ENCODE results near the gene TRIM2. TPM values are rescaled to one million over a fixed set of nuclear protein-coding genes. Genes with fewer than 3 reads are reported as not detected.

Gene TRIM2
- total RNA-seq, 1 donor from 2014 or later, result 9.9 TPM

DNA sequence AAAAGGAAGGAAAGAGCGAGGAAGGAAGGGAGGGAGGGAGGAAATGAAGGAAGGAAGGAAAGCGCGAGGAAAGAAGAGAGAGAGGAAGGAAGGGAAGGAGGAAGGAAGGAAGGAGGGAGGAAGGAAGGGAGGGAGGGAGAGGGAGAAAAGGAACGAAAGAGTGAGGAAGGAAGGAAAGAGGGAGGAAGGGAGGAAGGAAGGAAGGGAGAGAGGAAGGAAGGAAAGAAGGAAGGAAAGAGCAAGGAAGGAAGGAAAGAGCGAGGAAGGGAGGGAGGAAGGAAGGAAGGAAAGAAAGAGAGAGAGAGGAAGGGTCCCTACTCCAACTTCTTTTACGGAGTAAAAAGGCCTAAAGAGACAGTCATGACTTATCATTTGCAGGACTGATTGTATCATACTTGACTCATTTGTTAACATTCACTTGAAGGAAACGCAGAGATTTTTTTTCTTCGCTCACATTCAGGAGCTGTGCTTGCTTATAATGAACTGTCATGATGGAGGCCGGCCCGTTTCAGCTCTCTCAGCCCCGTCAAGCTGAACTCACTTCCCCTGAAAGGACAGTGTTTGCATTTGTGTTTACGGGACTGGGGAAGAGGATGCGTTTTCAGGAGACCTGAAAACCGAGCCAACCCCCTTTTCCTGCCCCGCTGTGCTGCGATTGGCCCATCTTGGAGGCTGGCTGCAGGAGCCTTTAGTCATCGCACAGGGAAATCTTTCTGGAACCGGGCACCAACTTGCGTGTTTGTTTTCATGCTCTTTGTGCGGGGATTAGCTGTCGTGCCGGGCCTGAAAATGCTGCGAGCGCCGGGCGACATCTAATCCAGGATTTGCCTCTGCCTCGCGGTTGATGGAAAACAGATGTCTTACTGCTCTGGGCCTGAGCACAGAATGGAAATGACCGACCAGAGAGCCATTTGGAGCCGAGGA lies 17.8 kb downstream of the TRIM2 start:
- DNase-seq (ENCODE audit: extremely low read depth, low read depth, low spot score), result no peak

DNA sequence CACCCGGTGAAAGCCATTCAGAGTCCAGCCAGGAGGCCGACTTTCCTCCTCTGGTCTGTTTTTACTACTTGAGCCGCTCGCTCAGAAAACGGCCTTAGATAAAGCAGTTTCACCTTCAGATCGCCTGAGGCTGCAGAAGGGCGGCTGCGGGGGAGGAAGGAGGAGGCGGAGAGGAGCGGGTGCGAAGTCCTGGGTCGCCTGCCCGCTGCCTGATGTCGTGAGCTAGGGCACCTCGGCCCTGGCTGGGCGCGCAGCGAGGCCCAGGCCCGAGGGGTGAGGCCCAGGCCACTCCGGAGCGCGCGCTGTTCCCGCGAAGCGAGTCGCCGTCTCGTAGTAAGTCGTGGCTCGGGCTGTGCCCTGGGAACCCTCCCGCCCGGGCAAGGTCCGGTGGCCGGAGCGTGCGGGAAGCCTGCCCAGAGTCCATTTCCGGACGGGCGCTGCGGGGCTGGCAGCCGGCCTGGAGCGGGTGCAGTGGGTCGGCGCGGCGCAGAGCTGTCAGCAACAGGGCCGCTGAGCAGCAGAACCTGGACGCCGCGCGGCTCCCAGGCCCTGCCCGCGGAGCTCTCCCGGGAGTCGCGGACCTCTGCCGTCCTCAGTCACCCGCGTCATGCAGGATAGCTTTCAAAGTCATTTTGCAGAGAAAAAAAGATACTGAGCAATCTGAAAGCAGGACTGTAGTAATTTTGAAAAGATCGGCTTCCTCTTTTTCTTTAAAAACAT lies 18.6 kb downstream of the TRIM2 start:
- DNase-seq (ENCODE audit: extremely low read depth, low read depth, low spot score), result no peak

DNA sequence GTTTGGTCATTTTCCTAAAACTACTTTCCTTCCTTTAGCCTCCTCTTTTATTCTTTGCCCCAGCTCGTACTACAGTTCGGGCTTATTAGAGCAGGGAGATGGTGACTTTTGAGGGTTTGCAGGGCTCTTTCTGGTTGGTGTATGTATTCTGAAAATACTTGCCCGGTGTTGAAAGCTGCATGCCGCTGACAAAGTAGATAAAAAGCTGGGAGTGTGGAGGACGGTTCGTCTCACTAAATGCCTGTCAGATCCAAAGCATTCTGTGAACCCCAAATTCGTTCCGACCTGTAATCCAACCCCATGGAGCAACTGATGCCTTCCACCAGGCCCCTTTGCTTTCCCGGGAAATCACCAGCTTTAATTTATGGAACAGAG lies 19.2 kb downstream of the TRIM2 start:
- DNase-seq (ENCODE audit: extremely low read depth, low read depth, low spot score), result no peak

DNA sequence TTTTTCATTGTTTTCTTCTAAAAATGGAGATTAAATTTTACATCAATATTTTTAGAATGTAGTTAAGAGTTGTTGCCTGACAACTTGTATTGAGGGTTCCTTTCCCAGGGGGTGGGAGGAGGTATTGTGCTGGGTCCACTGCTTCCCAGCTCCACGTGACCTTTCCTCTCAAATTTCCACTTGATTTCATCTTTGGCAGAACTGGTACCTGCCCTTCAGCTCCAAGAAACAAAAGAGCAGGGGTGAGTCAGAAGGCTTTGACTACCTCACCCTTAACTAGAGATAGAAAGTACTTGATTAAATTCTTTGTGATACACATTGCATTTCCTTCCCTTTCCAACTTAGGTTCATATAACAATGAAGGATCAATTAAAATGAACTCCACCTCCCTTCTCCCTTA lies 19.7 kb downstream of the TRIM2 start:
- DNase-seq (ENCODE audit: extremely low read depth, low read depth, low spot score), result no peak

DNA sequence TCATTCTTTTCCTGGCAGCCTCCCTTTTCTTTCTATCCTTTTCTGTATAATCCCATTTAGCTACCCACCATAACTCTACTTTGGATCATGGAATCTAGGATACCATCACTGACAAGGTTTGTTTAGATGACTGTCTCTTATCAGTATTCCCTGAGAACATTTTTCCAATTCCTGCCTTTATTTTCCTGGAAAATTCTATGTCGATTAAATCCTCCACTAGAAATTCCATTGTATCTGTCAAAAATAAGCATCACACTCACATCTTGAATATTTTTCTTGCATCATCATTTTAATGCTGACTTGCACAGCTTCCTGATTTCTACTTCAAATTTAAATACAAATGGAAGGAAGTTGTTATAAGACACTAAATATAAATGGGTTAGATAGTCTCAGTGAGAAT lies 20.2 kb downstream of the TRIM2 start:
- no peak for DNase-seq (ENCODE audit: extremely low read depth, low read depth, low spot score)

DNA sequence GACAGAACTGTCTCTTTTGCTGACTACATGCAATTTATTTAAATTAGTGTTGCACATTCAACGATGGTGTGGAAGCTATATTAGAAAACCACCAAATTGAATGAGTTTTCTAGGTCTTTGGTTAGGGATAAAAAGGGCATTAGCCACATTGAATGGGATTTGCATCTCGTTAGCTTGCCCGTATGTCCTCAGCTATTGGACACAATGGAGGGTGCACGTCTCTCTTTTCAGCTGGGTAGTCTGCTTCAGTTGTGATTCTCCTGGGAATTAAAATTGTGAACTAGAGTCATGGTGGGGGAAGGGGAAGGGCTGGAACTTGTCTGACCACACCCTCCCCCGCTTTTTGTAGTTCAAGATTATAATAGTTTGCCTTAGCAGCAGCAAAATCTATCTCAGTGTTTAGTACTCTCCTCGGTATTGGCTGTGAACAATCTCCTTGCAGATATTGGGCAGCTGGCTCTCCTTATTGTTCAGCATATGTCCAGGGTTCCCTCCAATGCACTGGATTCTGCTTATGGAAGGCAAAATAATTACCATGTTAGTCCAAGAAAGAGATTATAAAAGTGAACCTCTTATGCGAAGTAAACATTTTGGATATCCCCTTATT lies 23.3 kb downstream of the TRIM2 start:
- DNase-seq (ENCODE audit: extremely low read depth, low read depth, low spot score), result no peak

DNA sequence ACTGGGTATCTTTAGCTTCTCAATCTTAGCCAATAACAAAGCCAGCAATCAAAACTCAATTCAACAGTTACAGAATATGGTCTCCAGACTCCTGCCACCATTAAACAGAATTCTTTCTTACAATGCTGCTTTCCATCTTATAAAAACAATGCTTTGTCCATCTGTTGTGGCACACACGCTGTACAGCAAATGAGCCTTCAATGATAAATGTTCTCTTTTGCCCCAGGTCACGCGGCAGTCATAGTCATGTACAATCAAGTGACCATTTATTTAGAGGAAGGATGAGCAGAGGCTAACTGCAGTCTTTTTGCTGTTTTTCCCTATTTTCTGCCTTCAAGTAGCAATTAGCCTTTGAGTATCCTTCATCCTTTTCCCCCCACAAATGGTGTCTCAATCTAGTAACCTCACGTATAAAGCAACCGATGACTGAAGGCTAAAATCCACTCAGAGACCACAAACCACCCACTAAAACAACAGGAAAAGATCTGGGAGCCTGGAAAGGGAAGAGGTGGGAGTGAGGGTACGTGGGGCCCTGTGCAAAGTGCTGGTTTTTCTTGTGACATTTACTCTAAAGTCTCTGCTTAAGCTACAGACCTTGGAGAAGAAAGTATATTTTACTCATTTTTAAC lies 24.4 kb downstream of the TRIM2 start:
- DNase-seq (ENCODE audit: extremely low read depth, low read depth, low spot score), result no peak

DNA sequence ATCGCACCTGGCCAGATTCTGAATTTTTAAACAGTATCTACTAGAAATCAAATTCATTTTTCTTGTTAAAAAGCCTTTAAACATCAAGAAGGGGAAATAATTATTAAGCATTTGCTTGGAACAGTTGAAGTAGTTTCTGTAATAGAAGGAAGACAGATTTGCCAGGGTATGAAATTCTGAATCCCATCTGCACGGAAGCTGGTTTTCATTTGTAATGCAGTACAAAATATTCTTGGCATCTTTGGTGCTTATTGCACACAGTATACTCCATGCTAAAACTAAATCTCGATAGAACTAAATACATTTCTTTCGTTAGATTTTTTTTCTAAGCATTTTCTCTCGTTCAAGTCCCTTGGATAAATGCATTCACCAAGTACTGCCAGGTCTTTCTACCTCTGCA lies 25.3 kb downstream of the TRIM2 start:
- DNase-seq (ENCODE audit: extremely low read depth, low read depth, low spot score), result no peak

DNA sequence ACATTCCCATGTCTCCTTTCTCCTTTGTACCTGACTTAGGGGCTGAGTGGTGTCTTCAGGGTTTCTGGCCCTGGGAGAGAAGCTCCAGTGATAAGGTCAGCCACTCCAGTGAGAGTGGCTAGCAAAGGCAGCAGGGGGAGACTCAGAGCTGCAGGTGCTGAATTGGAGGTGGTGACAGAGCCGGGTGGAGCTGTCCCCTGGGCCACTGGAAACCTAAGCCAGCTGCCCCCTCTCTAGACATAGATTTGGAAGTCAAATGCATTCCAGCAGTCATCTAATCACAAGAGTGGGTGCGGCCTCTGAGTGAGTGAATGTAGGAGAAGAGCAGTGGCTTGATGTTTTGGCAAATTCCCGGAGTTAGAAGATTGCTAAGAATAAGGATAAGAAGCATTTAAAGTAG lies 28.5 kb downstream of the TRIM2 start:
- no peak for DNase-seq (ENCODE audit: extremely low read depth, low read depth, low spot score)

DNA sequence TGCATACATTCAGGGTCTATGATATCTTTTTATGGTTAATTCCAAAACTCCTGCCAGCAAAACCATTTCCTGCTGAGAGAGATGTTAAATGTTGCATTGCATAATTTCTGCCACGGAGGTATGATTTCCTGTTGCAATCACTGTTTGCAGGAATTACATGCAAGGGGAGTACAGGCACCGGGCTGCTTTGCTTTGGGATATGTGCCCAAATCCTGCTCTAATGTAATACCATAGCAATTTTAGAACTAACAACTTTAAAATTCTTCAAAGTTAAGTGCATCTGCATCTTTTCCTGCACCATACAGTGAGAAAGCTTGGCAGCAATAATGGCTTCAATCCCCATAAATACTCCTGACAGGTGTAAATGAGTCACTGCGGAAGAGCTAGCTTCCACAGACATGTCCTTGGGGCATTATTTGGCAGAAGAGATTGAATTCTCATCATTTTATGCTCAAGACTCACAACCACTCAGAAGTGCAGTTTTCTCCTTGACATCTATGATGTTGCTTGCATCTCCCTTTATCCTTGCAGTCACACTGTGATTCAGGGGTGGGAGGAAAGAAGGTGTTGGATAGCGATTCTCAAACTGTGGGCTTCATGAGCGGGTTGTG lies 29.6 kb downstream of the TRIM2 start:
- no peak for DNase-seq (ENCODE audit: extremely low read depth, low read depth, low spot score)

DNA sequence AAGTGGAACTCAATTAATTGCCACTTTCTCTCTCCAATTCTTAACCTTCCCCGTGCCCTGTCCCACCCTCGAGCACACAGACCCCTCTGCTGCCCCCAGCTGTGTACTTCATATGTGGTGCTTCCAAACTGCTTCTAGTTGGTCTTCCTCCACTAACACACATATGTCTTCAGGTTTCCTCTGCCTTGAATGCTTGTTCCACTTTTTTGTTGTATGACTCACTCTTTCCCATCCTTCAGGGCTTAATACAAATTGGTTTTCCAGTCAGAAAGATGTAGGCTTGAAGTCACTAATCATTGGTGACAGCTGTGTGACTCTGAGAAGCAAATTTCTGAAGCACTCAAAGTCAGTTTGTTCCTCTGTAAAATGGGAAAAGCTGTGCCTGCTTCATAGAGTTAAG lies 30.6 kb downstream of the TRIM2 start:
- no peak for DNase-seq (ENCODE audit: extremely low read depth, low read depth, low spot score)

DNA sequence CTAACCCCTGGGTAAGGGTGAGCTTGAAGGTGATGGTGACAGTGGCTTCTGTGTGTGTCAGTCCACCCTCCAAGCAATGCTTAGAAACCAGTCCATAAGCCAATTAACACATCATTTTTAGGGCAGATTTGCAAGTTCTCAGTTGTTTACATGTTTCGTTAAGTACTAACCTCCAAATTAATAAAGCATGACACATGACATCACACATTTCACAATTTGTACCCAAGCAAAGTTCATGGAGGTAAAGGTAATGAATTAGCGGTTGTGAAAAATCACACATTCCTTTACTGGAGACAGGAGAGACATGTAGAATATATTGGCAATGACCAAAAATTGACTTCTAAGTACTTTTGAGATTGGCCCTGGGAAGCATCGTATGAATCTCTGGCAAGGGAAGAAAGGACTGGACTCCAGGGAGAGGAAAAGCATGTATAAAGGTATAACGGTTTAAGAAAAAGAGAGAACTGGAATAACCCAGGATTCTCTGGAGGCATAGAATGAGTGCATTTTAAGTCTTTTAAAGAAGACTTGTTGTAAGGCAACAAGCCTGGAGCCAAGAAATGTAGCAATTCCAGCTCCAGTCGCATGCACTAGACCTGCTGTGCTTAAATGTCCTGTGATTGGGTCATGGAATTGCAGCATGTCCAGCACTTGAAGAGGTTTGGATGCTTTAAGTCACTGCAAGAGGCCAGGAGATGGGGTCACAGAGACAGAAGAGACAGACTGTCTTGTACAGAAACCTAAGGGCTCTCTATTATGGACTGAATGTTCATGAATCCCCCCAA lies 34.1 kb downstream of the TRIM2 start:
- DNase-seq (ENCODE audit: extremely low read depth, low read depth, low spot score), result no peak

DNA sequence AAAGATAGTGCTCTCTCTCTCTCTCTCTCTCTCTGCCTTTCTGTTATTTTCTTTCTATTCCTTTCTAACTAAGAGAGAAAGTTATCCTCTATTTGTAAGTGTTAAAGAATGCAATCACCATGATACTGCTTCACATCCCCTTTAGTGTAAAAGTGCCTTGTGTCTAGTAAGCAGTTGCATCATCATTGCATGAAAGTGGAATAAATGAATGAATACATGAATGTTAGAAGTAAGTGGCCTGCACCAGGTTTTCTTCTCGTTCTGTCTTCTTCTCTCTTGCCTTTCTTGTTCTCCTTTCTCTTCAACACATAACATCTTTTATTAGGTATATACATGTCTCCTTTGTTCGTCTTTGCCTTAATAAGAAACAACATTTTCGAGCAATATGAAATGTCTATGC lies 35.2 kb downstream of the TRIM2 start:
- no peak for DNase-seq (ENCODE audit: extremely low read depth, low read depth, low spot score)

DNA sequence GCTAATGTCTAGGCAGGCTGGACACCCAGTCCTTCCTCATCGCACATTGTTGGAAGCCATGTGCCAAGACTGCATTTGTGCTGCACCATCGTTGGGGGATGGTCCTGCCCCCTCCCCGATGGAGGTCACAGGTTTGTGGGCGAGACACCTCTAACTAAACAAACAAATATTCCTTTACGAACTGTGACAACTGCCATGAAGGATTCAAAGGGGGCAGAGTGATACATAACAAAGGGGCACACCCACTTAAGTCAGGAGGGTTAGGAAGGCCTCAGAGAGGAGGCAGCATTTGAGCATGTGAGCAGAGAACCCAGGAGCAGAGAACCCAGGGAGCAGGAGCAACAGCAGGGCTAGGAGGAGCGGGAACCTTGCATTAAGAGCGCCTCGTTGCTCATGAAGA lies 37.1 kb downstream of the TRIM2 start:
- no peak for DNase-seq (ENCODE audit: extremely low read depth, low read depth, low spot score)

DNA sequence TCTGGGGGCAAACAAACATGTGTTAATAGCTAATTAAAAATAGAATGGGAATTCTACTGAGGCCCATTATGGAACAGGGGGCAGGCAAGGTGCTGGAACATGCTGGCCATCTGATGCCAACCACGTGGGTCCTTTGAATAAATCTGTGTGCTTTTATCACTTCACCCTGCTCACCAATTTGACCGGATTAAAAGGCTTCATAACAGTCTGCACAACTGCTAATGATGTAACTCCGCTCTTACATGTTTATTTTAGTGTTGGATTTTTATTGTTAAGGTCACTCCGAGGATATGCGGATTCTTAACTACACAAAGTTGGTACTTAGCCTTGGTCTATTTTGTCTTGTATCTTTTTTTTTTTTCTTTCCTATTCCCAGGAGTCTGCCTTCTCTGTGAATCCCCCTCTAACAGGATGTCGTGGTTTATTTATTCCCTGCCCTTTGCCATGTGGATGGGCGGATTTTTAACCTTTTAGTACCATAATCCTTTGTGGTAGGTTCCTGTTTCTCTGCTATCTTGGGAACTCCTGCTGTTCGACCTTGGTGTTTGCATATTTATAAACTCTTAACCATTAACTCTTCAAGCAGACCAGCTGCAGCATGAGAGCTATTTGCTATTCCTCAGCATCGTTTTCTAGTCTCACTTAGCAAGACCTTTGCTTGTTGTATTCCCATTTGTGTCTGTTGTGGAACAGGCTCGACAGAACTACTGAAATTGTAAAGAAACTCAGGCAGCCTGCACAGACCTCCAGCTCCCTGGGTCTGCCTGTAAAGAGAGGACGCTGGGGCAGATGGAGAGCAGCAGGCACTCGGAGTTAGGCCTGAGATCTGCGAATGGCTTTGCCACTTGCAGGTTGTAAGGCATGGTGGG lies 38.0 kb downstream of the TRIM2 start:
- DNase-seq (ENCODE audit: extremely low read depth, low read depth, low spot score), result no peak

DNA sequence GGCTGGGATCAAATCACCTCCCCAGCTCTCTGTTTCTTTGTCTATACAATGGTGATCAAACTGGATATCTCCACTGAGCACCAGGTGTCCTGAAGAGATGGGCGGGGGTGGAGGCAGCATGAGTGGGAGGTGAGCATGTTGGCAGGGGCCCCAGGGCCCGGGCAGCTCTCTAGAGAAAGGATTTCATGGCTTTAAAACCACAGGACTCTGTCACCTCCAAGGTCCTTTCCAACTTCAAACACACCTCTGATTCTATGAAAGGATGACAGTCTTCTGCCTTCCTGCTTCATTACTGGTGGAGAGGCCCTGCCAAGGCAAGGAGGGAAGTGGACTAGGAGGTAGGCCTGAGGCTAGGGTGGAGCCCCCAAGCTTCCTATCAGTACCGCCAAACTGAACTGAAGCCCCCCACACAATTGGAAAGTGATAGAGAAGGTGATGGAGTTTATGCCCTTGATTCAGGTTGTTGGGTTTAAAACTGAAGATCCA lies 38.6 kb downstream of the TRIM2 start:
- DNase-seq (ENCODE audit: extremely low read depth, low read depth, low spot score), result no peak

DNA sequence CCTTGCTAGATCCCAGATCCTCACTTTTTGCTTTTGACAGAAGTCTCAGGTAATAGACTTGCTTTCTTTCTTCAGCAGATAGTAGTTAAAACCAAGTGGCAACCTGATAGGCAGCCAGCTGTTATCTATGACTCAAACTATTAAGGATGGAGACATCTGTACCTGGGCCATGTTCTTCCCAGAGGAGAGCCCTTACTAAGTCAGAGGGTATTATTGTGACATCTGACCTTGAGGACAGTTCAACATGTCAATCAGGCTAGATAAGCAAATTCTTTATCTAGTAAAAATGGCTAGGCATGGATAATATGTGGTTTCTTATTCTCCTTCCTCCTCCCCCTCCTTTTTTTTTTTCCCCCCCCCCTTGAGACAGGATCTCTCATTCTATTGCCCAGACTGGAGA lies 39.2 kb downstream of the TRIM2 start:
- no peak for DNase-seq (ENCODE audit: extremely low read depth, low read depth, low spot score)

DNA sequence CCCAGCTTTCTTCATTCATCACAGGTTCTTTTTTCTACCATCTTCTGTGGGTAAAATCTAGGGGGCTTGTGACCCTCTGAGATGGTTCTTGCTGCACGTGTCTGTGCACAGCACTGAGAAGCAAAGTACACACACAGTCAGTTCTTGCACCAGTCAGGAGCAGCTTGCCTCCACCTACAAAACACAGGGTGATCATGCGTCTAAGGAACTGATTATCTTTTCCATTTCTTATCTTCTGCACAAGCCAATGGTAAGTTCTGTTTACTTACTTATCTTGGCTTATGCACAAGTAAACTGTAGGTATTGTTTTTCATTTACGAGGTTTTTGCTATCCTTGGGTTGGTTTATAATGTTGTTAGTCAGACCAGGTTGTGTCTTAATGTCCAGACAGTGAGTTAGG lies 40.7 kb downstream of the TRIM2 start:
- DNase-seq (ENCODE audit: extremely low read depth, low read depth, low spot score), result no peak

DNA sequence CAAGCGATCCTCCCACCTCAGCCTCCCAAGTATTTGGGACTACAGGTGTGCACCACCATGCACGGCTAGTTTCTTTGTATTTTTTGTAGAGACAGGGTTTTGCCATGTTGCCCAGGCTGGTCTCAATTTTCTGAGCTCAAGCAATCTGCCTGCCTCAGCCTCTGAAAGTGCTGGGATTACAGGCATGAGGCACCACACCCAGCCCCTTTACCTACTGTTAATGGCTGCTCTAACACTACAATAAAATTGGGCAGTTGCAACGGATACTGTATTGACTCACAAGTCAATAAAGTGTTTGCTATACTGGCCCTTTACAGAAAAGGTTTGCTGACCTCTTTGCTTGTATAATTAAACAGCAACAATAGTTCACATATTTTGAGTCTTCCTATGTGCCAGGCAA lies 41.5 kb downstream of the TRIM2 start:
- DNase-seq (ENCODE audit: extremely low read depth, low read depth, low spot score), result no peak
